ENCODE measurements around the gene DLD.
"Not testable (repeated sequence)": the region's sequence is repeated elsewhere in the genome, so short reads cannot be mapped to it uniquely, and the experiment has no call there.

Gene DLD

DNA sequence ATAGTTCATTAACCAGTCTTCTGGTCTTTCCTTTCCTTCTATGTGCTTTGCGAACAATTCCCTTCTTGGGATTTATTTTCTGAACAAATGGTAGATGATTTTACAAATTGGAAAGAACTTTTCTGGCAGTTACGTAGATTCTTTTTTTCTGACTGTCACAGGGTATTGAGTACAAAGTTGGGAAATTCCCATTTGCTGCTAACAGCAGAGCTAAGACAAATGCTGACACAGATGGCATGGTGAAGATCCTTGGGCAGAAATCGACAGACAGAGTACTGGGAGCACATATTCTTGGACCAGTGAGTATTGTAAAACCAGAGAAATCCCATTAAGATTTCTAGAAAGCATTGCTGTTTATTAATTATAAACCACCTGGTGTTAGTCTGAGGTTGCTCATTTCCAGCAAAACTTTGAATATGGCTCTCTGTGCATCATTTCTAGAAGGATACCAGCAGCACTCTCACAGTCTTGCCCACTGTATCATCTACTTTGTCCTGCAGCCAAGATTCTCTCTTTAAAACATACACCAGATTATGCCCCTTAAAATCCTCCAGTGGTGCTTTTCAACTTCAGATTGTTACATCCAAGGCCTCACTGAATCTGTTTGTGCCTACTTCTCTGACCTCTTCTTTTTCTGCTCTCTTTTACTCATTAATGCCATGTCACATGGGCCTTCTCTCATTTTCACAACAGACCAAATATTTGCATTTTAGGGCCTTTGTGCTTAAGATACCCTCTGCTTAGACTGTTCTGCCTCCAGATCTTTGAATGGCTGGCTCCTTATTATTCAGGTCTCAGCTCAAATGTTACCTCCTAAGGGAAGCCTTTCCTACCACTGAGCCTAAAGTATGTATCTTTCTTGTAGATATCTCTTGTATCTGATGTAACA, 27.0 kb downstream of the DLD start:
- DNase-seq (ENCODE audit: low spot score): no peak

GRCh38 chr7:107918948-107919347, 28.0 kb downstream of the DLD start:
- no peak for DNase-seq (ENCODE audit: low spot score)

DNA sequence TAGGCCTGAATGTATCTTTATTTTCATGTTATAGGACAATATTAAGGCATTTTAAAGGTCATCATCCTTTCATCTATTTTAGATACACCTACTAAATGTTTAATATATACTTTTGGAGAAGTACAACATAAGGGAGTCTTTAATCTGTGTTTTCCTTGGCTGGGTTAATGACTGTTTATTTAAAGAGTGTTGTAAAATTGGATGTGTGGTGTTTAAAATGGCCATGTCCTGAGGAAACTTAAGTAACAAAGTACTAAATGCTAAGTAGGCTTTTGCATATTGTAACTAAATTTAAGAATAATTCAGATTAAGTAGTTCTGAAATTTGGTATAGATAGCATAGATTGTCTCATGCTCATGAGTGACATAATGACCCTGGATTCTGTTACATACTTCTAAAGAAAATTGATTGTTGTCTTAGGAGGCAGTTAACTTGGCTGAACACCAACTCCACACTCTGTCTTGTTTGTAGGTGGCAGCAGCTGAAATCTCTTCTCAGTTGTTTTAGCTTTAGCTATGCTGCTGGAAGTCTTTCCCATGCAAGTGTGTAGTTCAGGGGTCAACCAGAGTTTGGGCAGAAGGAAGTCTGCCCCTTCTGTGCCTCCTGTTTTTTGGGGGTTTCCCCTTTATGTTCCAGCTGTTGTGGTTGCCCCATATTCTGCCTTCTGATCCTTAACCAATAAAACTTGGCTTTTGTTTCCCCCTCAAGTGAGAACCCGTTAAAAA, 29.2 kb downstream of the DLD start:
- no peak for DNase-seq (ENCODE audit: low spot score)

GRCh38 chr7:107921826-107922225, 30.8 kb downstream of the DLD start:
- not testable (repeated sequence) for DNase-seq (ENCODE audit: low spot score)

DNA sequence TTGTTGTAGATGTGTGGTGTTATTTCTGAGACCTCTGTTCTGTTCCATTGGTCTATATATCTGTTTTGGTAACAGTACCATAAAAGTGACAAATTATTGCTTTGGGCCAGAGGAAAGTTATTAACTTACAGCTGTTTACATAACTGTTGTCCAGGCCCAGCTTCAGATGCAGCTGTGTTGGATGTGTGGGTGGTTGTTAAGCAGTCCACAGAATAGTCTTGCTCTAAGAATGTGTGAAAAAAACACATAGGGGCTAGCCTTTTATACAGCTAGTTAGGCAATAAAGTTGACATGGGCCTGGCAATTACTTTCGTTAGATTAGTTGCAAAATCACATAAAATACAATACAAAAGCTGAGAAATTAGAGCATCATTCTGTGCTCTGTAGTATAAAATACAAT, 31.9 kb downstream of the DLD start:
- DNase-seq (ENCODE audit: low spot score): no peak

DNA sequence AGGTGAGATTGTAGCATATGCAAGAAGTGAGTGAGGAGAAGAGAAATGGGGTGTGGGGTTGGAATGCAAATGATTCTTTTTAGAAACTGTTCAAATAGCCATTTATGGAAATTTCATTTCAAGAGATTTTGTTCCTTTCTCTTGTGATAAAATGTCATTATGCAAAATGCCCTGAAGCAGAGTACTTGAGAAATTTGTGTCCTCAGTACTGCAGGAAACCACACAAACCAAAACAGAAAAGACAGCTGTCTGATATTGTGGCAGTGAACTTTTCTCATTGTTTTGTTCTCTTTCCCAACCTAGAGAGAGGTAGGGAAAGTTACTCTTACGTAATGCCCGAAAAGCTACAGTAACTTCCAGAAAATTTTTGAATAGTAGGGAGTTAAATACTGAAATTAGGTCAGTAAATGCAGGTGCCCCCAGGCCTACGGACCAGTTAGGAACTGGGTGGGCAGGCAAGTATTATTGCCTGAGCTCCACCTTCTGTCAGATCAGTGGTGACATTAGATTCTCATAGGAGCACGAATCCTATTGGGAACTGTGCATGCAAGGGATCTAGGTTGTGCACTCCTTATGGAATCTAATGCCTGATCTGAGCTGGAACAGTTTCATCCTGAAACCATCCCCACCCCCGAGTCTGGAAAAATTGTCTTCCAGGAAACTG, 34.0 kb downstream of the DLD start:
- no peak for DNase-seq (ENCODE audit: low spot score)

DNA sequence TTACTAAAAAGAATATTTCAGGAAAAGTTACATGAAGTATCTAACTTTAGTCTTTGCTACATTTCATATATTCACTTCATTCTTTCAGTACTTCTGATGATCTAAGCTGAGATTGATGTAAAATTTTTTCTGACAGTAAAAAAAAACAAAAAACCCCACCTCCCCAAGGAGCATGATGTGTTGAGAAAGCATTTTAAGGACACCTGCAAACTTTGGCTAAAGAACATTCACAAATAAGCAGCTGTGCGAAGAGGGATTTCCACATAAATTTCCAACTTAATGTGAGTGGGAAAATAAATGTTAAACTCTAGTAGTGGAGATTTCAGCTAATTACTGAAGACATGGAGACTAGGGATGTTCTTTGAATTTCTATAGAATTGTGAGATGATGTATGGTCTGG, 35.5 kb downstream of the DLD start:
- DNase-seq (ENCODE audit: low spot score): no peak

DNA sequence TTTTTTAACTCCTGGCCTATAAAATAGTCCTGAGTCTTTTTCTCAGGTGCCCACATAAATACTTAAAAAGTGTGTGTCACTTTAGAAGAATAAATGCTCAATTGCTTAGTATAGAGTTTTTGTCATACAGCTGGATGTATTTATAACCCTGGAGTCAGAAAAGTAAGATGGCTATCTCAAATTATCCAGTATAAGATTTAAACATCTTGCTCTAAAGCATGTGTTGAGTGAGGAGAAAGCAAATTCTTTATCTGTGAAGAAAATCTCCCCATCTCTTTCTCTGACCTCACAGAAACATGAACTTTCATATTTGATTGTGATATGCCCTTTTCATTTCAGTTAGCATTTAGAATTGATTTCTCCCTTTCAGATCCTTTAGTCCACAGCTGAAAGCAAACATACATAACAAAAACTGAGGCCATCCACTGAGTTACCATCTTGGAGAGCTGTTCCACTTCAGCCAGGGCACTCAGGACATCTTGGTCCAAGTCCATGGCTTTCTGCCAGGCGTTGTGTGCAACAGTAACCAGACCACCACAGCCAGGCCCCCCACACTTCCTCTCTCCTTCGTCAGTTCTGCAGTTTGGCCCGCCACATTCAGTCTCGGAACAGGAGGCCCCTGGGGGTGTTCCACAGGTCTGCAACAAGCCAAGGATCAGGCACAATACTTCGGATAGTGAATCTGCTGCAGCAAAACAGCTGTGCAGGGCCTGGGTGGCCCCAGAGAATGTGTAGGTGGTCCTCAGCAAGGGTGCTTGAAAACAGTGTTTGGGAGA, 40.9 kb downstream of the DLD start:
- no peak for DNase-seq (ENCODE audit: low spot score)

DNA sequence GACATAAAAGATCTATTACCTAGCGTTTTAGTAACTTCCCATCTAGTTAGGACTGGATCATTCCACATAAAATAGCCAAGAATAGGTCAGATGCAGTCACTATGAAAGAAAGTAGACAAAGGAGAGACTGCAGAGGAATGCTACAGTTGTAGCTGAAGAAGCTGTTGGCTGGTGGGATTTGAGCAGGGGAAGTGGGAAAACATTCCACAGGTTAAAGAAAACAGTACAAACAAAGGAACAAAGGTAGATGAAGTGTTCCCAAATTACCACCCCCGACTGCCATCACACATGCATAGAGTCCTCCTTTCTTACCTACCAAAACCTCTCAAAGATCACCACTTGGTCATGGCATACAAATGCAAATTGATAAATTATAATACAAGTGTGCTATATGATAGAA, 41.8 kb downstream of the DLD start:
- no peak for DNase-seq (ENCODE audit: low spot score)

DNA sequence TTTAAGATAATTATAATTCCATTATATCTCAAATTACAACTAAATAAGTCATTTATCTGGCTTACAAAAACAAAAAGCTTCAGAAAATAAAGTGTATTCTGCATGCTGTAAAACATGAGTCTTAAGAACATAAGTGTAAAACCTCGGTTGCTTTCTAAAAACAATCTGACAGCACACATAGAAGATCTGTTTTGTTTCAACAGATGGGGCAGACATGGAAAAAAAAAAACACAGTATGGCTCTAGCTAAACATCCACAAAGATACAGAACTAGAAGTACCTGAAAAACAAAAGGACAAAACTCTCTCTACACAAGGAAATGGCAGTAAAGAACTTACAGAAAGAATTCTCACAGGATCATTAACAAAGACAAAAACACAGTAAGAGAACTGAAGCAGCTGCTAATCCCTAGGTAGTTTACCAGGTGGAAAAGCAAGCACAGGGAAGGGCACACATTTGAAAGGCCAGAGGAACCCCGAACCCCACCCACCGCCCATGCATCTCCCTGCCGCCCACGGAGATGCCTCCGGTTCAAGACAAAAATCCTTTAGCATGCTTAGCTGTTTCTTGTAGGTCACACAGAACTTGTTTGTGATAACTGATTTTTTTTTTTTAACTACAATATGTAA, 42.5 kb downstream of the DLD start:
- DNase-seq (ENCODE audit: low spot score): no peak

DNA sequence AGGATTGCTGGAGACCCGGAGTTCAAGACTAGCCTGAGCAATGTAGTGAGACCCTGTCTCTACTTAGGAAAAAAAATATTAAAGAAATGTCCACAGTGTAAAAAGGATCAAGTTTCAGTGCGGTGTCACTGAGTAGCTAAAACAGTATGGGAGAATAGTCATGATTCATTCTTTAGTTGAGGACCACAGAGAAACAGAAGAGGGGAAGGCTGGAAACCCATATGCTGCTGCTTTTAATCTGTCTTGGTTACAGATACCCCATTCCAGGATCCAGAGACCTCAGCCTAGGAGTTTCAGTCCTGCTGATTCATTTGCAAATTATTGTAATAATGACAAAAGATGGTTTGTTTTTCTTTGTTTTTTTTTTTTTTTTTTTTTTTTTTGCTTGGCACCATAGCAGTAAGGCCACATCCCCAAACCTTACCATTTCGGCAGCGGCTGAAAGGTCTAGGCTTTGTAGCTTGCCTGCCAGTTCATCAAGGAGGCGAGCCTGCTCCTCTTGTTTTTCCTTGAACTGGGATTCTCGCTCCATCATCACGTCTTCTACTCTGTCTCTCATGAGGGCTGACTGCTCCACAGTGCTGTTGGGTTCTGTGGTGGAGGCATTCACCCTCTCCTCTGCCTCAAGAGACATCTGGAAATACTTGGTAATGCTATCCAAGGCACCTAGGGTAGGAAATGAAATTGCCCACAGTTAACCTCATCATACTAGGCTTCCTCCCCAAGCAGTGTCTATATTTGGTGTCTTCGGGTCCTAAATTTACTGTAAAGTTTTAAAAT, 44.2 kb downstream of the DLD start:
- no peak for DNase-seq (ENCODE audit: low spot score)

DNA sequence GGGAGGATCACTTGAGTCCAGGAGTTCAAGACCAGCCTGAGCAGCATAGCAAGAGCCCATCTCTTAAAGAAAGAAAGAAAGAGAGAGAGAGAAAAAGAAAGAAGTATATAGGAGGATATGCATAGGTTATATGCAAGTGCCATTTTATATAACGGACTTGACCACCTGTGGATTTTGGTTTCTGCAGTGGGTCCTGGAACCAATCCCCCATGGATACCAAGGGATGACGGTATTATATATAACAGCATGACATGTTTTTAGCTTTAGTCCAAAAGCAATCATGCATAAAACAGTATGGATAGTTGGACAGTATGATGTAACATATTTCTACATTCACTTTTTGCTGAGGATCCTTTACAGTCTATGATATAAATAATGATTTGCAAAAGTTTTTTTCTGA, 45.3 kb downstream of the DLD start:
- DNase-seq (ENCODE audit: low spot score): no peak

GRCh38 chr7:107937531-107937930, 46.5 kb downstream of the DLD start:
- DNase-seq (ENCODE audit: low spot score): no peak

- DNase-seq (ENCODE audit: low spot score): no peak
Measured at GRCh38 chr7:107938456-107939250, 47.7 kb downstream of the DLD start.

- DNase-seq (ENCODE audit: low spot score): no peak
Measured at GRCh38 chr7:107939573-107940489, 48.8 kb downstream of the DLD start.

GRCh38 chr7:107940951-107941350, 50.0 kb downstream of the DLD start:
- DNase-seq (ENCODE audit: low spot score): no peak

DNA sequence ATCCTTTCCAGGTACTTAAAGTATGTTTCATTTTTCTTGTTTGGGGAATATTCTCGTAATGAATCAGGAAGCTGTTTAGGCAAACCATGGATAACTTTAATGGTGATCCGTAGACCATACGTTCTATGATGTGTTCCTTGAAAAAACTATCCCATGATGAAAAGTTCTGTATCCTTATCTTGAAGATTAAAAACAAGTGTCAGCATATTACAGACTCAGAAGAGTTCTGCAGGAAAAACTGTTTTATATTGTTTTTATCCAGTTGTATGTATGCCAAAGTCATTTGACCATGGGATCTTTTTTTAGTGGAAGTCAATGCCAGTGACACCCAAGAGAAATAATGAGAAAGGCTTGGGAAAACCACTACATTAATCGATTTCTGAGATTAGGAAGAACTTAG, 52.0 kb downstream of the DLD start:
- DNase-seq (ENCODE audit: low spot score): no peak

DNA sequence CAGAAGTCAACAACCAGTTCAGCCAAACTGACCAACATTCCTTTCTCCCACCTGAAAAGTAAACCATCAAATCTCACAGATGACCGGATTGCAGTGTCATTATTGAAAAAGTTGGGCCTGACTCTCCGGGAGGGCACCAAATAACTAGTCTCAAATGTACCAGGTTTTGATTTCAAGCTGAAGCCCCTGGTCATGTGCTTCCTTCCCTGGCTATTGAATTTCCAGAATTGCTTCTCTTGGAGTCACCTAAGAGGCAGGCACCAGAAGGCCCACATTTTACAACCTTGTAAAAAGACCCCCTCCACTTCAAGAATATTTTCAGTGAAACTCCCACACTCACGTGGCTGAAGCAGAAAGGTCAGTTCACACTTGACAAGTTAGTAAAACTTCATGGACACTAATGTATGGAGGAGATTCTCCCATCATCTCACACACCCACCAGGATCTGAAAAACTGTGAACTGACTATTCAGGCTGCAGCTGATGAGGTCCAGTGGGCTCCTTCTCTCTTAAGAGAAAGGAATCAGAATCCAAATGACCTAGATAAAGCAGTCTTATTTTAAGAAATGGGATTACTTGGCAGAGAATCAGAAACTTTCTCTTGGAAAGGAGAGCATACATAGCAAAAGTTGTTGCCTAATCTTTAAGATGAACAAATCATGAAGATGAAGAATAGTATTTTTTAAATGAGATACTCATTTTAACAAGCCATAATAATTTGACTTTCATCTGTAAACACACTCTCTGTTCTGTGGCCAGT, 53.6 kb downstream of the DLD start:
- DNase-seq (ENCODE audit: low spot score): no peak

Data from D341Med (cell line).